OCI-LY1 (cell line): ENCODE results near the gene LMTK2.

ENCODE experiments used
- H2AFZ ChIP-seq: fragments of 200-600 bp; sonication (generic), shearing (Covaris generic); 2 replicates; pipeline ENCODE4 v1.6.0; 2014; ENCODE audit warnings: antibody characterized with exemption, mild to moderate bottlenecking, low read length
- H3F3A ChIP-seq: fragments of 200-600 bp; sonication (generic), shearing (Covaris generic); 2 replicates; pipeline ENCODE4 v1.6.0; 2014; ENCODE audit warnings: mild to moderate bottlenecking, antibody characterized with exemption, low read length, moderate library complexity; ENCODE audit not compliant: insufficient read depth
- H3K27ac ChIP-seq: fragments of 200-600 bp; sonication (generic); 2 replicates; pipeline ENCODE4 v1.5.1; 2014; ENCODE audit warnings: low read length, mixed run types, mild to moderate bottlenecking, low read depth; ENCODE audit not compliant: poor library complexity, severe bottlenecking
- H3K27me3 ChIP-seq: fragments of 200-600 bp; sonication (generic); 2 replicates; pipeline ENCODE4 v1.6.0; 2014; ENCODE audit warnings: antibody characterized with exemption, mild to moderate bottlenecking, low read length, moderate library complexity; ENCODE audit not compliant: insufficient read depth
- H3K36me3 ChIP-seq: fragments of 200-600 bp; sonication (generic); 2 replicates; pipeline ENCODE4 v1.6.1; 2014; ENCODE audit warnings: mild to moderate bottlenecking, antibody characterized with exemption, low read length, moderate library complexity, mixed read lengths; ENCODE audit not compliant: insufficient read depth
- H3K4me1 ChIP-seq: fragments of 200-600 bp; sonication (generic); 2 replicates; pipeline ENCODE4 v1.5.1; 2014; ENCODE audit warnings: mild to moderate bottlenecking, low read length, moderate library complexity; ENCODE audit not compliant: insufficient read depth, severe bottlenecking
- H3K4me2 ChIP-seq: fragments of 200-600 bp; sonication (generic), shearing (Covaris generic); 2 replicates; pipeline ENCODE4 v1.6.1; 2014; ENCODE audit warnings: low read length
- H3K4me3 ChIP-seq: fragments of 200-600 bp; sonication (generic); 2 replicates; pipeline ENCODE4 v1.5.1; 2014; ENCODE audit warnings: low read length, low read depth, mild to moderate bottlenecking, mixed read lengths; ENCODE audit not compliant: poor library complexity, severe bottlenecking
- H3K79me2 ChIP-seq: fragments of 200-600 bp; shearing (Covaris generic); 2 replicates; pipeline ENCODE4 v1.6.1; 2016; ENCODE audit warnings: mixed run types, low read length, mixed read lengths; ENCODE audit not compliant: insufficient read depth
- H3K9ac ChIP-seq: fragments of 200-600 bp; sonication (generic), shearing (Covaris generic); 2 replicates; pipeline ENCODE4 v1.6.1; 2014; ENCODE audit warnings: mild to moderate bottlenecking, low read length, mixed read lengths
- H3K9me2 ChIP-seq: fragments of 200-600 bp; sonication (generic), shearing (Covaris generic); 2 replicates; pipeline ENCODE4 v1.6.1; 2014; ENCODE audit warnings: low read depth, mild to moderate bottlenecking, low read length, mixed read lengths
- H3K9me3 ChIP-seq: fragments of 200-600 bp; shearing (Covaris generic); 2 replicates; pipeline ENCODE4 v1.6.1; 2014; ENCODE audit warnings: low read length, mixed read lengths
- H4K20me1 ChIP-seq: fragments of 200-600 bp; sonication (generic), shearing (Covaris generic); 2 replicates; pipeline ENCODE4 v1.6.0; 2016; ENCODE audit warnings: mild to moderate bottlenecking, low read length; ENCODE audit not compliant: insufficient read depth
- CTCF ChIP-seq: fragments of 200-600 bp; sonication (generic), shearing (Covaris generic); IDR thresholded peaks from 2 replicates; pipeline ENCODE4 v1.5.1; 2017; ENCODE audit warnings: mild to moderate bottlenecking, antibody characterized with exemption, low read length, moderate library complexity, mixed read lengths
- EZH2 ChIP-seq: fragments of 200-600 bp; sonication (generic), shearing (Covaris generic); IDR thresholded peaks from 2 replicates; pipeline ENCODE4 v1.8.0; 2017; ENCODE audit warnings: borderline replicate concordance, mixed run types, mild to moderate bottlenecking, antibody characterized with exemption, low read length, moderate library complexity, mixed read lengths

LMTK2 gene

GRCh38 chr7:98242934-98243333, 136.3 kb downstream of the LMTK2 start:
- Histone ChIP-seq H3K36me3 (peaks cover 6% of the 10 kb centered on the region; the same call in 1 of the 2 replicates), H3K4me3 (no peak overlapping the region), H3K4me2 (no peak overlapping the region), H3K9ac (no peak overlapping the region), H3K27ac (no peak overlapping the region), H3K9me3 (no peaks in the 10 kb centered on the region), H3K27me3 (no peaks in the 10 kb centered on the region), H3K79me2 (no peaks in the 10 kb centered on the region), H3K9me2 (no peaks in the 10 kb centered on the region), H4K20me1 (no peaks in the 10 kb centered on the region), H3K4me1 (no peaks in the 10 kb centered on the region), H2AFZ (no peak overlapping the region), H3F3A (no peaks in the 10 kb centered on the region)
- TF ChIP-seq EZH2 (no peak), CTCF (no peak)

GRCh38 chr7:98244871-98245270, 138.2 kb downstream of the LMTK2 start:
- Histone ChIP-seq H3K36me3 (peaks cover under 1% of the 10 kb centered on the region; the same call in 1 of the 2 replicates), H3F3A (no peaks in the 10 kb centered on the region), H3K27me3 (no peaks in the 10 kb centered on the region), H3K4me1 (no peaks in the 10 kb centered on the region), H3K79me2 (no peaks in the 10 kb centered on the region), H4K20me1 (no peaks in the 10 kb centered on the region), H3K9me3 (no peaks in the 10 kb centered on the region), H3K9ac (no peak overlapping the region), H3K9me2 (no peaks in the 10 kb centered on the region), H2AFZ (no peak overlapping the region), H3K4me3 (no peak overlapping the region), H3K27ac (no peak overlapping the region), H3K4me2 (no peak overlapping the region)
- no peak for TF ChIP-seq EZH2
- TF ChIP-seq CTCF, result no peak

DNA sequence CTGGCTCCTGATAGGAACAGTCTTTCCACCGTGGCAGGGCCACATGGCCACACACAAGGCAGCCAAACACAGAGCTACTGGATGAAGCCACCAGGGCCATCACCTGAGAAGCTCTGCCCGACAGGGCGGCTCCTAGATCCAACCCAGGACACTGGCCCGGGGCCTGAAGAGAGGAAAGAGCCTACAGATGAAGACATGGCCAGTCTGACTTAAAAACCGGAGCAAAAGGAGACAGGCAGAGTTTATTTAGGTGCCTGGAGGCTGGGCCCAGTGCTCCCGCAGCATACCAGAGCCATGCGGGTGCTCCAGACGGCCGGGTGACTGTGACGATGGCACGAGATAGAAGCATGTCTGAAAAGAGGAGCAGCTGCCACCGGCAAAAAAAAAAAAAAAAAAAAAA, 141.5 kb downstream of the LMTK2 start:
- Histone ChIP-seq H3K36me3 (peaks cover 4% of the 10 kb centered on the region; the same call in 1 of the 2 replicates), H3K27me3 (no peaks in the 10 kb centered on the region), H3K9me2 (no peaks in the 10 kb centered on the region), H3K27ac (no peak overlapping the region), H2AFZ (no peak overlapping the region), H3K9me3 (no peaks in the 10 kb centered on the region), H3K79me2 (peaks cover 6% of the 10 kb centered on the region), H3K4me3 (no peak overlapping the region), H3K9ac (no peak overlapping the region), H3F3A (no peaks in the 10 kb centered on the region), H3K4me2 (no peak overlapping the region), H4K20me1 (no peaks in the 10 kb centered on the region), H3K4me1 (peaks cover 24% of the 10 kb centered on the region)
- TF ChIP-seq EZH2, result no peak
- no peak for TF ChIP-seq CTCF
